HG02870 (cell line): Measurements from ENCODE around the gene ZFR.

Experiments used
- ATAC-seq: cut with Tn5 transposase; IDR thresholded peaks from one replicate; pipeline ENCODE4 v1.9.1; 2021; ENCODE audit warnings: mild to moderate bottlenecking, moderate library complexity; ENCODE audit not compliant: unreplicated experiment

Gene ZFR

GRCh38 chr5:32365623-32366022 lies 78.9 kb downstream of the ZFR start:
- no peak for ATAC-seq

DNA sequence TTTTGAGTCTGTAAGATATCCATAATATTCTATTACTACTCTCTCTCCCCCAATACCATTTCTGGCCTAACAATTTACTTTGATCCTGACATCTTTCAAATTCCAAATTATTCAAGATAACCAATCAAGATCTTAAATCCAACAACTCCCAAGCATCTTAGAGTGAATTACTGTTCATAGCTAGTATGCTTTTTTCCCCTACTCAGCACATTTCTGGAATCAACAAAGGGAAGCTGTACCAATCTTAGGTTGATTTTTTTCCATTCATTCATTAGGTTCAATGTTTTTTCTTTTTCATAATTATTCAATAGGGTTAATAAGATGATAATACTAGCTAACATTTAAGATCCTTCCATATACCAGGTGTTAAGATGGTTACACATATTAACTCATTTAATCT lies 81.5 kb downstream of the ZFR start:
- ATAC-seq, result no peak

DNA sequence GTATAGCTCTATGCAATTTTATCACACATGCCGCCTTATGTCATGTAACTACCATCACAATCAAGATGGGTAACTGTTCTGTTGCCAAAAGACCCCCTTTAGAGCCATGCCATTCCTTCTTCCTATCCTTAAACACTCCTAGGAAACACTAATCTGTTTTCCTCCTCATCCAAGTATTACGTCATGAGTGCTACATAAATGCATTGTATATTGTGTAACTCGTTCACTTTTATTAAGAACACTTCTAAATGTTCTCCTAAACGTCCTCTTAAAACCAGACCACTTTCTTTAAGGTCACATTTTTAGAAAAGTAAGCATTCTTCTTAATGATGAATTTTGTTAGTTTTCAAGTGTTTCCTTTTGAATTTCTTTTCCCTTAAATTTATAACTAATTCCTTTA lies 82.0 kb downstream of the ZFR start:
- ATAC-seq, result no peak

DNA sequence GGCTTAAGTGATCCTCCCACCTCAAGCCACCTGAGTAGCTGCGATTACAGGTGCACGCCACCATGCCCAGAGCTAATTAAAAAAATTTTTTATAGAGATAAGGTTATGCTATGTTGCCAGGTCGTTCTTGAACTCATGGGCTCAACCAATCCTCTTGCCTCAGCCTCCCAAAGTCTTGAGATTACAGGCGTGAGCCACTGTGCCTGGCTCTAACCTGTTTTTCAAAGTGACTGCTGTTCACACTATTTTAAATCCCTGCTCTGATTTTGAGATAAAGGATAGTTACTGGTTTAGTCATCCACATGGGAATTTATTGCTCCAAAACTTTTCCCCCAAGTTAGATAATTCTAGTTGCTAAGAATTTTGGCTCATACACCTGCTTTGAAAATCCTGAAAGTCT lies 83.6 kb downstream of the ZFR start:
- no peak for ATAC-seq

DNA sequence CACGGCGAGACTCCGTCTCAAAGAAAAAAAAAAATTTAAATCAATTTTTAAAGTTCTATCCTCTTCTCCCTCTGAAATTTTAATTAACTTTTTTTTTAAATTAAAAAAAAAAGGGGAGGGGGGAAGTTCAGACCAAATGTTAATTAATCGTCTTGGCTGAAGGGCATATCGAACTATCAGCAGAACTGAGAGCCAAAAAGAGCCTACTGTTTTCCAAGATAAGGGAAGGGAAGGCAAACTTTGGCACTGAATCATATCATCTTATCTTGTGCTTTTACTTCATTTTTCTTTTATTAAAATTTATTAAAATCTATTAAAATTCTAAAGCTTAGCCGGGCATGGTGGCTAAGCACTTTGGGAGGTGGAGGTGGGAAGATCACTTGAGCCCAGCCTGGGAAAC lies 85.9 kb downstream of the ZFR start:
- no peak for ATAC-seq

DNA sequence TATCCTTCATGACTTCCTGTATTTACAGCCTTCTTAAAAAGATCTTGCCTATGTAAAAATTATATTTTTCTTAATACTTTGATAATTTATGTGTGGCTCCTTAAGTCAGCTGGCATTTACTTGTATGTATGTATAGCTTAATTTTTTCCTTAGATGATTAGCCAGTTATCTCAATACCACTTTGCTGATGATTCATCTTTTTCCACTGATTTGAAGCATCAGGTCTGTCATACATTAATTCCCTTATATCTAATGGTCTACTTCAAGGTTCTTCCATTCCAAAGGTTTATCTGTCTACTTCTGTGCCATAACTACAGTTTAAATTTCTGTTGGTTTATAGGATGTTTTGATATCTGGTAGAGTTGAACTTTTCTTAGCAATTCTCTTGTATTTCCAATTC lies 86.9 kb downstream of the ZFR start:
- ATAC-seq, result no peak

- ATAC-seq, result no peak
Observed at GRCh38 chr5:32355686-32356085, 88.9 kb downstream of the ZFR start.

- ATAC-seq, result no peak
Observed at GRCh38 chr5:32353420-32353819, 91.1 kb downstream of the ZFR start.

DNA sequence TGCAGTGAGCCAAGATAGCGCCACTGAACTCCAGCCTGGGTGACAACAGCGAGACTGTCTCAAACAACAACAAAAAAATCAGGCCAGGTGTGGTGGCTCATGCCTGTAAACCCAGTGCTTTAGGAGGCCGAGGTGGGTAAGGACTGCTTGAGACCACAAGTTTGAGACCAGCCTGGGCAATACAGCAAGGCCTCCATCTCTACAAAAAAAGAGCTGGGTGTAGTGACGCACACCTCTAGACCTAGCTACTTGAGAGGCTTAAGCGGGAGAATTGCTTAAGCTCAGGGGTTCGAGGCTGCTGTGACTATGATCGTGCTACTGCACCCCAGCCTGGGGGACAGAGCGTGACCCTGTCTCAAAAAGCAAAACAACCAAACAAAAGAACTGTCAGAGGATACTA lies 91.9 kb downstream of the ZFR start:
- no peak for ATAC-seq

DNA sequence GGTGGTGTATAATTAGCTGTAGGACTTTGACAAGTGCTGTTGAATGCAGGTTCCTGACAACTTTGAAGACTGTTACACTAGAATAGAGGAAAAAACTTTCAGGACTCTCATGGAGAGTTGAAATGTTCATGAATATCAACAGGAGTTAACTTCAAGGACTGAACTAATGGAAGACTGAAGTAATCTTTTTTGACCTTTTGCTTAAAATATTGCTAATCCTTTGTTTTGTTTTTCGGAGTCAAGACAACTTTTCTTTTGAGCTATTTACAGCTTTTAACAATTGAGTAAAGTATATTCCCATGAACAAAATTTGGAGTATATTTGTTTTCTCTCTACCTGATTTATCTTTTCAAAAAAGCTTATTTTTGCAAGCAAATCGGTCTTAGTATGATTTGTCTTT lies 97.7 kb downstream of the ZFR start:
- ATAC-seq, result no peak

DNA sequence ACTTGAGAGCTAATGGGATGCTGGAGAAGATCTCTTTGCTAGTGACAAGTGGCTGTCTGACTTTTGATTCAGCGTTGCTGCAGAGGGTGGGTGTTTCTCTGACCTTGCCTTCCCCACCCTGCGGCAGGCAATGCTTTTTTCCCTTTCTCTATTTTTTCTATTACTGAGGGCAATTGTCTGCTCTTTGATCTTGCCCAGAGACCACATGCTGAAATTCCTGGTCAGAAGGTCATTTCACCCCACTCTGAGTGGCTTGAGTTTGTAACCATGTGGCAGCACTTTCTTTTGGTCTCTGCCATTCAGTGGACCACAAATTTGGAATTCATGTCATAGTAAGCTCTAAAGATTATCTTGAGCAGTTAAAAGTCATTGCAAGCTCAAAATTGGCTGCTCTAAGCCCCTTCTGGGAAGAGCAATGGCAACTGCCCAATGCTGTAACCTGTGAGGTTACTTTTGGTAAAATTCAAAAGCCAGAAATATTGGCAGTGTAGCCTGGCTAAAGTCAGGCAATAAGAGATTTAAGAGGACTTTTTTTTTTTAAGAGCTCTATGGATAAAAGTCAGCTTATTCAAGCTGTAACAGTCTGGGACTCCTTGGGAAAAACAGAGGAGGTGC lies 101.4 kb downstream of the ZFR start:
- no peak for ATAC-seq

DNA sequence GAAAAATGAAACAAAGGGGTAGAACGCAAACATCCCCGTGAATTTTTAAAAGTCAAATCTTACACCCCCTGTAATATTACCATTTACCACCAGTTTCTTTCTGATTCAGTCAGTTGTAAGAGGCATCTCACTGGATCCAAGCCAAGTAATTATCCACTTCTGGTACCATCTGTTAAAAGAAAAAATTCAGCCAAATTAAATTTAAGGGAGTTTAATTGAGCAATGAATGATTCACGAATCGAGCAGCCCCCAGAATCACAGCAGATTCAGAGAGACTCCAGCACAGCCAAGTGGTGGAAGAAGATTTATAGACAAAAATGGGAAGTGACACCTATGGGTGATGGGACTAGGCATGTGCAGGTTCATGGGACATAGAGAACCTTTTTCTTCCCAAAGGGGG lies 101.9 kb downstream of the ZFR start:
- no peak for ATAC-seq

DNA sequence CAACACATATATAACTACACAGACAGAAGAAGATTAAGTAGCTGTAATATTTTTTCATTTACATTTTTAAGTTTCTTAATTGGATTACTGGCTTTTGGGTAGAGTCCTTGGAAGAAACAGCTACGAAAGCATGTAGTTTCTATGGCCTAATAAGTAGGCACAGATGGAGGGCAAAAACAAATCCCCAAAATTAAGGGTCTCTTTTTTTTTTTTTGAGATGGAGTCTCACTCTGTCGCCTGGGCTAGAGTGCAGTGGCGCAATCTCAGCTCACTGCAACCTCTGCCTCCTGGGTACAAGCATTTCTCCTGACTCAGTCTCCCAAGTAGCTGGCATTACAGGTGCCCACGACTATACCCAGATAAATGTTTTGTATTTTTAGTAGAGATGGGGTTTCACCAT lies 104.7 kb downstream of the ZFR start:
- ATAC-seq, result no peak

DNA sequence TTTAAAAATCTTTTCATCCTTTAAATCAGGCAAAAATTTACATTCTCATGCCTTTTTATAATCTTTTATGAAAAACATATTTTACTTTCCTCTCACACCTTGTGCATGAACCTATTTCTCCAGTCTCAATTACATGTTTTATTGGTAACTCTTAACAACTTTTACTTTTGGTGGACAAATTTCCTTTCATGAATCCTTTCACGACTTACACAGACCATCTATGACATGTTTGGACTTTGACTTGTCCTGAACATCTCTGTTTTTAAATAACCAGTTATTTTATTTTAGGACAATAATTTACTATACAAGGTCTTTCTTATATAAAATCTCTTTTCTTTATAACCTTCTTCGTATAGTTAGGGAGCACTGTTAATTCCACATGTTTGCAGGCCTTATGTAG lies 105.3 kb downstream of the ZFR start:
- no peak for ATAC-seq

GRCh38 chr5:32332966-32333365 lies 111.6 kb downstream of the ZFR start:
- ATAC-seq, result no peak

DNA sequence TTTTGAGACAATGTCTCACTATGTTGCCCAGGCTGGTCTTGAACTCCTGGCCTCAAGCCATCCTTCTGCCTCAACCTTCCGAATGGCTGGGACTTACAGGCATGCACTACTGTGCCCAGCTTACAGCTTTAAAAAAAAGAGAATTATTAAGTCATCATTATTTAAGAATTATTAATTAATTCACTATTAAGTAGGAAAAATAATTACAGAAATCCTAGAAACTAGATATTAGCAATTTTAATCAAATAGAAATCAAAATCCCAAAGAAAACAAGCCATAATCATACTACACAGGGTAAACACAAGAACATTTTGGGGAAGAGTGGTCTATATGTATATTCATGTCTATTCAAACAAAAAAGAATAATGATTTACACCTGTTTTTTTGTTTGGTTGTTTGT lies 112.2 kb downstream of the ZFR start:
- no peak for ATAC-seq

GRCh38 chr5:32331935-32332274 lies 112.6 kb downstream of the ZFR start:
- ATAC-seq, result no peak

GRCh38 chr5:32331217-32331934 lies 113.2 kb downstream of the ZFR start:
- ATAC-seq, result no peak

DNA sequence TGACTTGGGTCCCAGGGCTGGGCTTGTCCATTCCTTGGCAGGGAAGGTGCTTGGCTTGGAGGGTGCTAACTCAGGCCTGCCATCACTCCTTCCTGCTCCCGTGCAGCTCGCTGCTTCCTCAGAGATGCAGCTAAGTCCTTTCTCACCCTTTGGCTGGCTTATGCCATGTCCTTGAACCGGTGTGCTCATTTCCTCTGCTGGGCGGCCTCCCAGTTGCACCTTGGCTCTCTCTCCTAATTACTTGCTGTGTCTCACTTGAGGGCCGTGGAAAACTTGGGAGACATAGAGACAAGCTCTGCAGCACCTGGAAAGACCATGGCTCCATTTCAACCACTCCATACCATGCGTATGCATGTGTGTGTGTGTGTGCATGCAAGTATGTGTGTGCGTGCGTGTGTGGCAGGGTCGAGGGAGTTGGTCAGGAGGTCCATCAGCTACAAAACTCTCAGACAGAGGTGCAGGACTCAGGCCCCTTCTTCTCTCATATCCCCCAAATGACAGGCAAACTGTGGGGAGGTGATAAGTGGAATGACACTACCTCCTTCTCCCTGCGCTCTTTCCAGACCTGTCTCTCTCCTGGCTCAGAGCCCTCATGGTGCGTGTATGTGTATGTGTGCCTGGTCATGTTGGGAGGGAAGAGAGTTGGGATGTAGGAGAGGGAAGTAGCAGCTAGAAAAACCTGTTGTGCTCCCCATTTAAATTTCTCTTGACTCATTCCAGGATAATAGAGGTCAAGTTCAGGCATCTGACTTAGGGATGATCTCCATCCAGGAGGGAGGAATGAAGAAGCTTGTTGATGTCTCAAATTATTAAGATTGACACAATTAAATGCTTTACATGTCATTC lies 114.2 kb downstream of the ZFR start:
- no peak for ATAC-seq

- ATAC-seq, result peak; percentile 72
Observed at GRCh38 chr5:32329395-32329834, 115.1 kb downstream of the ZFR start.

- no peak for ATAC-seq
Observed at GRCh38 chr5:32326216-32326772, 118.2 kb downstream of the ZFR start.

DNA sequence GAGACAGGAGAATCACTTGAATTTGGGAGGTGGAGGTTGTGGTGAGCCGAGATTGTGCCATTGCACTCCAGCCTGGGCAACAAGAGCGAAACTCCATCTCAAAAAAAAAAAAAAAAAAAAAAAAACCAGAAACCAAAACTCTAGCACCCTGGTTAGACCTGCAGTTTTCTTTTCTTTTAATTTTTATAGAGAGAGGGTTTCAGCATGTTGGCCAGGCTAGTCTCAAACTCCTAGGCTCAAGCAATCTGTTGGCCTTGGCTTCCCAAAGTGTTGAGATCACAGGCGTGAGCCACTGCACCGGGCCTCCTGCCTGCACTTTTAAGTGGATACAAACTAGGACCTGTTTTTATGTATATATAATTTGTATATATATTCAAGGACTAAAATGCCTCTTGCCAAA lies 118.9 kb downstream of the ZFR start:
- ATAC-seq, result no peak
